Measurements from ENCODE around the gene EEF1G. TPM values are rescaled to one million over a fixed set of nuclear protein-coding genes. Genes with fewer than 3 reads are reported as not detected.

Gene EEF1G
- total RNA-seq, 1 donor from 2014 or later, result 899 TPM

GRCh38 chr11:62595124-62595523 is 21.4 kb upstream of the EEF1G start:
- ATAC-seq (no peak), DNase-seq (no peak)
- H3K4me3 ChIP-seq, result no peak overlapping the region
- peaks cover 47% of the 10 kb centered on the region for H3K4me1 ChIP-seq
- TF ChIP-seq, protein P1, sequence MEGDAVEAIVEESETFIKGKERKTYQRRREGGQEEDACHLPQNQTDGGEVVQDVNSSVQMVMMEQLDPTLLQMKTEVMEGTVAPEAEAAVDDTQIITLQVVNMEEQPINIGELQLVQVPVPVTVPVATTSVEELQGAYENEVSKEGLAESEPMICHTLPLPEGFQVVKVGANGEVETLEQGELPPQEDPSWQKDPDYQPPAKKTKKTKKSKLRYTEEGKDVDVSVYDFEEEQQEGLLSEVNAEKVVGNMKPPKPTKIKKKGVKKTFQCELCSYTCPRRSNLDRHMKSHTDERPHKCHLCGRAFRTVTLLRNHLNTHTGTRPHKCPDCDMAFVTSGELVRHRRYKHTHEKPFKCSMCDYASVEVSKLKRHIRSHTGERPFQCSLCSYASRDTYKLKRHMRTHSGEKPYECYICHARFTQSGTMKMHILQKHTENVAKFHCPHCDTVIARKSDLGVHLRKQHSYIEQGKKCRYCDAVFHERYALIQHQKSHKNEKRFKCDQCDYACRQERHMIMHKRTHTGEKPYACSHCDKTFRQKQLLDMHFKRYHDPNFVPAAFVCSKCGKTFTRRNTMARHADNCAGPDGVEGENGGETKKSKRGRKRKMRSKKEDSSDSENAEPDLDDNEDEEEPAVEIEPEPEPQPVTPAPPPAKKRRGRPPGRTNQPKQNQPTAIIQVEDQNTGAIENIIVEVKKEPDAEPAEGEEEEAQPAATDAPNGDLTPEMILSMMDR (IDR thresholded peaks at IDR 0.05), result no peak
- intact Hi-C loops (cut with DNase I), result no loop called here
- H3K36me3 ChIP-seq, result peaks cover 55% of the 10 kb centered on the region
- H3K27me3 ChIP-seq (ENCODE audit: low read depth), result no peaks in the 10 kb centered on the region
- no peak overlapping the region for H3K27ac ChIP-seq
- no peaks in the 10 kb centered on the region for H3K9me3 ChIP-seq

DNA sequence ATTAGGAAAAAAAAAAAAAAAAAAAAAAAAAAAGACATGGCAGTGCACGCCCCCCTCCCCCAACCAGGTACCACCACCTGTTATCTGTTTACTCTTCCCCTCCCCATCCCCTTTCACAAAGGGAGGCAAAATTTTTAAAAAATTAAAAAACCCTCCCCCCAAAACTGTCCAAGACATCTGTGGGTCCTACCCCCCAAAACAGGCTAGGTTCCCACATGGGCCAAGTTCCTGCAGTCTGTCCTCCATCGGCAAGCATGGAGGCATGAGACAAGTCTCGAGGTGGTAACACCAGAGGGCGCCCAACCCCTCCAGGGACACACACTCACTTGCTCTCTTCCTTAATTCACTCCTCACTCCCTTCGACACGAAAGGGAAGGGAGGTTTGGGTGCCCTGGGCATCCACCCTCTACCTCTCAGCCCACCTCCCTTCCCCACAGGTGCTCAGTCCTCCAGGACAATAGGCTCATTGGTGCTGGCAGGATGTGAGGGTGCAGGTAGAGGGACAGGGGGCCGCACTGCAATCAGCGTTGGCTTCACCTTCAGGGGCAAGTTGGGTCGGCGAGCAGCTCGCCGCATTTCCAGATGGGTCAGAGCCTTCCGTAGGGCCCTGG is 19.8 kb upstream of the EEF1G start:
- H3K9me3 ChIP-seq, result no peaks in the 10 kb centered on the region
- peaks cover 36% of the 10 kb centered on the region for H3K4me1 ChIP-seq
- DNase-seq, result peak; percentile 90
- intact Hi-C loops (cut with DNase I), result no loop called here
- H3K36me3 ChIP-seq, result peaks cover 56% of the 10 kb centered on the region
- no peak overlapping the region for H3K27ac ChIP-seq
- ATAC-seq, result peak; percentile 39 to 54
- TF ChIP-seq, protein P1 (IDR thresholded peaks at IDR 0.05), result peak; percentile 64
- no peak overlapping the region for H3K4me3 ChIP-seq
- H3K27me3 ChIP-seq (ENCODE audit: low read depth), result no peaks in the 10 kb centered on the region

- DNase-seq (no peak), ATAC-seq (no peak)
- Histone ChIP-seq H3K4me3 (no peak overlapping the region), H3K27ac (peak overlapping the region; percentile 94), H3K27me3 (ENCODE audit: low read depth) (no peaks in the 10 kb centered on the region), H3K36me3 (peaks cover 56% of the 10 kb centered on the region), H3K4me1 (peaks cover 33% of the 10 kb centered on the region), H3K9me3 (no peaks in the 10 kb centered on the region)
- intact Hi-C loops (cut with DNase I), result no loop called here
- TF ChIP-seq, protein P1 (IDR thresholded peaks at IDR 0.05), result no peak
Measured at GRCh38 chr11:62592989-62593421, 19.3 kb upstream of the EEF1G start.

GRCh38 chr11:62592146-62592815 is 18.6 kb upstream of the EEF1G start:
- Histone ChIP-seq H3K36me3 (peaks cover 56% of the 10 kb centered on the region), H3K9me3 (no peaks in the 10 kb centered on the region), H3K4me3 (peak overlapping the region; percentile 90), H3K4me1 (peaks cover 33% of the 10 kb centered on the region), H3K27me3 (ENCODE audit: low read depth) (no peaks in the 10 kb centered on the region), H3K27ac (peak overlapping the region; percentile 94)
- TF ChIP-seq, protein P1 (IDR thresholded peaks at IDR 0.05), result peak; percentile 5
- intact Hi-C loops (cut with DNase I), result no loop called here
- ATAC-seq (peak in 1 of 2 donors; percentile 17), DNase-seq (no peak)

DNA sequence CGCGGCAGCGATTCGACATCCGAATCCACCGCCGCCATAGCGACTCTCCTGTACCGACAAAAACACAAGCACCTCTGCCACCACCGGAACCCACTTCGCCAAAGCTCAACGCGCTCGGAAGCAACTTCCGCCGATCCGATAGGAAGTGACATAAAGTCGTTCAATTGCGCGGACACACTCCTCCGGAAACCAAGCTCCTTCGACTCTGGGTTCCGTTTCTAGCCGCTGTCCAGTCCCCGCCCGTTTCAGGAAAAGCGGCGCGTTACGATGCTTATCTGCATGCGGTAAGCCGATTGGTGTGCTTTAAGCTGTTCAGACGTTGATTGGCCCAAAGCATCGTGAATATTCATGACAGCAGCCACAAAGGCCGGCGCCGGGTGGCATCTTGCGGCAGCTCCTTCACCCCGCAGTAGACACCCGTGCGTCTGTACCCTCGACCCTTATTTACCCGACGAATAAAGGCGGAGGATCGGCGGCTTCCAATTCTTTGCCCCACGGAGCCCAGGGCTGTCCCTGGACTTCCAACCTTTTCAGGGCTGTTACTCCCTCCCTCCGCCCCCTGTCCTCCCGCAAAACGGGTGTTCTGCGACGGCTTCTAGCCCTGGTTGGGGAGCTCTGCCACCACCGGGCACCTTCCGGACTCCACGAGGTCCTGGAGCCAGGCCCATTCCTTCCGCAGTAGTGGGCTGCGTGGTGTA is 17.9 kb upstream of the EEF1G start, which contains the start of gene TUT1:
TUT1 (minus strand) TSS at position 76 of the 698 bp plus-strand sequence; CDS start at position 38, 38 bp downstream.
- no peaks in the 10 kb centered on the region for H3K9me3 ChIP-seq
- intact Hi-C loops (cut with DNase I), result no loop called here
- H3K27ac ChIP-seq, result peak within 1 kb of the TSS; percentile 94
- H3K36me3 ChIP-seq, result peaks cover 55% of the 10 kb centered on the region
- no peaks in the 10 kb centered on the region for H3K27me3 ChIP-seq (ENCODE audit: low read depth)
- H3K4me1 ChIP-seq, result peaks cover 33% of the 10 kb centered on the region
- TF ChIP-seq, protein P1 (IDR thresholded peaks at IDR 0.05), result peak; percentile 14
- DNase-seq, result peak; percentile 96
- ATAC-seq, result peak; percentile 97
- H3K4me3 ChIP-seq, result peak within 1 kb of the TSS; percentile 90

All from lower lobe of right lung (tissue), 2 donors.